Stimulated activated CD4-positive, alpha-beta T cell treated with anti-CD3 and anti-CD28 coated beads, Interleukin-2, amount 100 ng/mL, for 24 hours (primary cell): ENCODE results near the gene SFTPB.
"Not testable (repeated sequence)": the region's sequence is repeated elsewhere in the genome, so short reads cannot be mapped to it uniquely, and the experiment has no call there.

ENCODE experiments used
- DNase-seq, 2 donors: peaks; one replicate each; pipeline ENCODE4 v3.0.0-alpha.2; 2020

SFTPB gene

GRCh38 chr2:85668009-85668856 is at the start of gene SFTPB:
Gene SFTPB, minus strand, starts transcription at chr2:85668199. Its CDS starts 16 bp downstream, at chr2:85668183.
- no peak for DNase-seq

GRCh38 chr2:85717308-85718008 is 49.5 kb upstream of the SFTPB start:
- no peak for DNase-seq

GRCh38 chr2:85716346-85716914 is 48.4 kb upstream of the SFTPB start:
- no peak for DNase-seq

GRCh38 chr2:85714841-85715240 is 46.8 kb upstream of the SFTPB start:
- no peak for DNase-seq

GRCh38 chr2:85714421-85714820 is 46.4 kb upstream of the SFTPB start:
- DNase-seq, result not testable (repeated sequence)

GRCh38 chr2:85713836-85714235 is 45.8 kb upstream of the SFTPB start:
- no peak for DNase-seq

GRCh38 chr2:85712849-85713612 is 45.0 kb upstream of the SFTPB start:
- DNase-seq, result no peak

- DNase-seq, result no peak
These were observed 44.3 kb upstream of the SFTPB start for GRCh38 chr2:85712336-85712735.

- no peak for DNase-seq
These were observed 43.6 kb upstream of the SFTPB start for GRCh38 chr2:85711578-85712060.

- DNase-seq, result no peak
These were observed 42.9 kb upstream of the SFTPB start for GRCh38 chr2:85710687-85711577.

GRCh38 chr2:85709401-85709811 is 41.4 kb upstream of the SFTPB start:
- no peak for DNase-seq

- no peak for DNase-seq
These were observed 40.6 kb upstream of the SFTPB start for GRCh38 chr2:85708641-85709040.

- peak; percentile 39 to 70 for DNase-seq
These were observed 39.3 kb upstream of the SFTPB start for GRCh38 chr2:85707304-85707703.

GRCh38 chr2:85706599-85707296 is 38.7 kb upstream of the SFTPB start:
- DNase-seq, result no peak

GRCh38 chr2:85706063-85706462 is 38.1 kb upstream of the SFTPB start:
- no peak for DNase-seq

- no peak for DNase-seq
These were observed 37.7 kb upstream of the SFTPB start for GRCh38 chr2:85705680-85706039.

GRCh38 chr2:85704800-85705679 is 37.0 kb upstream of the SFTPB start:
- no peak for DNase-seq

GRCh38 chr2:85704038-85704437 is 36.0 kb upstream of the SFTPB start:
- DNase-seq, result no peak

- DNase-seq, result no peak
These were observed 35.3 kb upstream of the SFTPB start for GRCh38 chr2:85703329-85703728.

- no peak for DNase-seq
These were observed 34.8 kb upstream of the SFTPB start for GRCh38 chr2:85702800-85703199.
